ENCODE measurements around the gene PPM1A.

PPM1A gene

GRCh38 chr14:60331201-60332045, 82.4 kb downstream of the PPM1A start:
- Histone ChIP-seq H3F3A (ENCODE audit: low read depth) (no peaks in the 10 kb centered on the region), H3K79me2 (ENCODE audit: insufficient read depth, low read length) (no peaks in the 10 kb centered on the region), H3K9me2 (replicated peaks; ENCODE audit: low read depth, low read length) (no peaks in the 10 kb centered on the region), H2AFZ (ENCODE audit: low read length) (peak overlapping the region; percentile 94), H3K9ac (ENCODE audit: low read depth, low read length, poor library complexity, severe bottlenecking) (peak overlapping the region; percentile 83), H4K20me1 (ENCODE audit: insufficient read depth, low read length, poor library complexity, severe bottlenecking) (no peaks in the 10 kb centered on the region), H3K4me1 (ENCODE audit: insufficient read depth, low read length, poor library complexity, severe bottlenecking) (peaks cover 17% of the 10 kb centered on the region), H3K27me3 (ENCODE audit: insufficient read depth, low read length, poor library complexity, severe bottlenecking) (no peaks in the 10 kb centered on the region), H3K4me2 (ENCODE audit: low read depth, low read length, poor library complexity, severe bottlenecking) (peak overlapping the region; percentile 82), H3K4me3 (ENCODE audit: low read length, poor library complexity, severe bottlenecking) (peak overlapping the region; percentile 84), H3K36me3 (ENCODE audit: insufficient read depth, low read length) (no peaks in the 10 kb centered on the region), H3K9me3 (ENCODE audit: insufficient read depth, low read depth, low read length) (no peaks in the 10 kb centered on the region)
- TF ChIP-seq CTCF (conservative IDR thresholded peaks at IDR 0.05; ENCODE audit: low read length) (peak; percentile 99), EZH2phosphoT487 (IDR thresholded peaks at IDR 0.05; ENCODE audit: borderline replicate concordance) (no peak)

GRCh38 chr14:60332046-60332399, 83.0 kb downstream of the PPM1A start:
- no peaks in the 10 kb centered on the region for H3K9me3 ChIP-seq (ENCODE audit: insufficient read depth, low read depth, low read length)
- H3K4me3 ChIP-seq (ENCODE audit: low read length, poor library complexity, severe bottlenecking) = peak overlapping the region; percentile 84
- no peaks in the 10 kb centered on the region for H3K9me2 ChIP-seq (replicated peaks; ENCODE audit: low read depth, low read length)
- H3K79me2 ChIP-seq (ENCODE audit: insufficient read depth, low read length) = no peaks in the 10 kb centered on the region
- H3F3A ChIP-seq (ENCODE audit: low read depth) = no peaks in the 10 kb centered on the region
- TF ChIP-seq CTCF (conservative IDR thresholded peaks at IDR 0.05; ENCODE audit: low read length) (no peak), EZH2phosphoT487 (IDR thresholded peaks at IDR 0.05; ENCODE audit: borderline replicate concordance) (no peak)
- peak overlapping the region; percentile 82 for H3K4me2 ChIP-seq (ENCODE audit: low read depth, low read length, poor library complexity, severe bottlenecking)
- peak overlapping the region; percentile 83 for H3K9ac ChIP-seq (ENCODE audit: low read depth, low read length, poor library complexity, severe bottlenecking)
- H3K36me3 ChIP-seq (ENCODE audit: insufficient read depth, low read length) = no peaks in the 10 kb centered on the region
- H4K20me1 ChIP-seq (ENCODE audit: insufficient read depth, low read length, poor library complexity, severe bottlenecking) = no peaks in the 10 kb centered on the region
- peak overlapping the region; percentile 94; the same call in 1 of the 2 replicates for H2AFZ ChIP-seq (ENCODE audit: low read length)
- no peaks in the 10 kb centered on the region for H3K27me3 ChIP-seq (ENCODE audit: insufficient read depth, low read length, poor library complexity, severe bottlenecking)
- H3K4me1 ChIP-seq (ENCODE audit: insufficient read depth, low read length, poor library complexity, severe bottlenecking) = peaks cover 17% of the 10 kb centered on the region

- peaks cover 17% of the 10 kb centered on the region for H3K4me1 ChIP-seq (ENCODE audit: insufficient read depth, low read length, poor library complexity, severe bottlenecking)
- H3K36me3 ChIP-seq (ENCODE audit: insufficient read depth, low read length) = no peaks in the 10 kb centered on the region
- H3F3A ChIP-seq (ENCODE audit: low read depth) = no peaks in the 10 kb centered on the region
- H3K79me2 ChIP-seq (ENCODE audit: insufficient read depth, low read length) = no peaks in the 10 kb centered on the region
- H4K20me1 ChIP-seq (ENCODE audit: insufficient read depth, low read length, poor library complexity, severe bottlenecking) = no peaks in the 10 kb centered on the region
- H3K9me3 ChIP-seq (ENCODE audit: insufficient read depth, low read depth, low read length) = no peaks in the 10 kb centered on the region
- H3K4me2 ChIP-seq (ENCODE audit: low read depth, low read length, poor library complexity, severe bottlenecking) = peak overlapping the region; percentile 28
- H2AFZ ChIP-seq (ENCODE audit: low read length) = 0 out of 2 replicates have a peak overlapping the region, but pooled peaks have one; percentile 32
- H3K9ac ChIP-seq (ENCODE audit: low read depth, low read length, poor library complexity, severe bottlenecking) = no peak overlapping the region
- TF ChIP-seq CTCF (conservative IDR thresholded peaks at IDR 0.05; ENCODE audit: low read length) (no peak), EZH2phosphoT487 (IDR thresholded peaks at IDR 0.05; ENCODE audit: borderline replicate concordance) (no peak)
- H3K4me3 ChIP-seq (ENCODE audit: low read length, poor library complexity, severe bottlenecking) = no peak overlapping the region
- no peaks in the 10 kb centered on the region for H3K27me3 ChIP-seq (ENCODE audit: insufficient read depth, low read length, poor library complexity, severe bottlenecking)
- H3K9me2 ChIP-seq (replicated peaks; ENCODE audit: low read depth, low read length) = no peaks in the 10 kb centered on the region
These were observed 83.8 kb downstream of the PPM1A start for GRCh38 chr14:60332869-60333268.

All from Loucy (cell line).